Testis (tissue), 2 donors: ENCODE results near the gene CFAP20DC.

Experiments
- CTCF ChIP-seq, 3 experiments: fragments of 450-650 bp in 2 of 3; fragments of 200-600 bp in 1 of 3; sonication (generic) in 1 of 3; IDR thresholded peaks; one replicate each; pipeline ENCODE4 v1.5.1; 2016 to 2019; ENCODE audit warnings: antibody characterized with exemption in 3 of 3, mild to moderate bottlenecking in 2 of 3, moderate library complexity in 1 of 3
- POLR2A ChIP-seq: fragments of 450-650 bp; IDR thresholded peaks from one replicate; pipeline ENCODE4 v1.6.1; 2017; ENCODE audit warnings: antibody characterized with exemption, mild to moderate bottlenecking, moderate library complexity

DNA sequence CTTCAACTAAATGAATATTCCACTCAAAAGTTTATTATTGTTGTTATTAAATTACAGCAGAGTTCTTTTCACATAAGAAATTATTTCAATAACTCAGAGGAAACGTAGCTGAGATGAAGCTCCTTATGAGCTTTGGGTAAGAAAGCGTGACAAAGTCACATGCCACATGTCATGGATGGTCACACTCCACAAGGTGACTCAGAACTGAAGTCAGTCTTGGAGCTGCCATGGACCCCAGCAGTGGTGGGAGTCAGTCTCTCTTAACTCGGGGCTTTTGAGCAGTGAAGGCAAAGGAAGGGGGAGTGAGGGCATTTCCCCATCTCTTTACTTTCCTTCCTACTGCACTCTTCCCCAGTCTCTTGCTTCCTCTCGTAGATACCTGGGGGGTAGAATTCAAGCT lies 295.8 kb downstream of the CFAP20DC start:
- no peak for TF ChIP-seq CTCF (IDR thresholded peaks at IDR 0.05)
- no peak for TF ChIP-seq POLR2A
